GM23338 (cell line): ENCODE measurements around the gene KIFC3. TPM values are rescaled to one million over a fixed set of nuclear protein-coding genes. Genes with fewer than 3 reads are reported as not detected.
A peak's percentile ranks its signal among the peaks of the same experiment; 100 is the strongest.

Experiments
- ATAC-seq: fragments of 200-7000 bp; cut with Tn5 transposase; 3 replicates; pipeline ENCODE4 v1.9.1; 2020
- DNase-seq: peaks from one replicate; pipeline ENCODE4 v3.0.0-alpha.2; 2015; ENCODE audit warnings: low spot score
- H2AFZ ChIP-seq: fragments of 200-600 bp; sonication (generic); 2 replicates; pipeline ENCODE4 v1.8.0; 2016; ENCODE audit warnings: antibody characterized with exemption, mild to moderate bottlenecking, moderate library complexity
- H3F3A ChIP-seq: fragments of 200-600 bp; sonication (generic); replicated peaks from 2 replicates; pipeline ENCODE4 v1.8.0; 2017; ENCODE audit warnings: antibody characterized with exemption, mixed run types, low read depth
- H3K27ac ChIP-seq: fragments of 200-600 bp; sonication (generic); 2 replicates; pipeline ENCODE4 v1.6.1; 2016; ENCODE audit warnings: low read depth
- H3K27me3 ChIP-seq: fragments of 200-600 bp; sonication (generic); 2 replicates; pipeline ENCODE4 v1.8.0; 2016; ENCODE audit warnings: mild to moderate bottlenecking, mixed run types, moderate library complexity; ENCODE audit not compliant: insufficient read depth
- H3K36me3 ChIP-seq: fragments of 200-600 bp; sonication (generic); 2 replicates; pipeline ENCODE4 v1.8.0; 2016; ENCODE audit warnings: mild to moderate bottlenecking; ENCODE audit not compliant: insufficient read depth
- H3K4me1 ChIP-seq: fragments of 200-600 bp; sonication (generic); 2 replicates; pipeline ENCODE4 v1.8.0; 2016; ENCODE audit warnings: mild to moderate bottlenecking, moderate library complexity; ENCODE audit not compliant: insufficient read depth
- H3K4me2 ChIP-seq: fragments of 200-600 bp; sonication (generic); 2 replicates; pipeline ENCODE4 v1.7.1; 2017; ENCODE audit warnings: mixed run types
- H3K4me3 ChIP-seq: fragments of 200-600 bp; sonication (generic); 2 replicates; pipeline ENCODE4 v1.6.1; 2016; ENCODE audit warnings: mixed run types
- H3K79me2 ChIP-seq: fragments of 200-600 bp; sonication (generic); replicated peaks from 2 replicates; pipeline ENCODE4 v1.8.0; 2017; ENCODE audit warnings: mild to moderate bottlenecking; ENCODE audit not compliant: insufficient read depth
- H3K9me2 ChIP-seq: fragments of 200-600 bp; sonication (generic); 2 replicates; pipeline ENCODE4 v1.8.0; 2017; ENCODE audit not compliant: insufficient read depth
- H4K20me1 ChIP-seq: fragments of 200-600 bp; sonication (generic); replicated peaks from 2 replicates; pipeline ENCODE4 v1.8.0; 2017; ENCODE audit warnings: mild to moderate bottlenecking; ENCODE audit not compliant: insufficient read depth
- H3K27ac Mint-ChIP-seq: 2 replicates; pipeline ENCODE4 v1.8.0; 2020; ENCODE audit warnings: inconsistent platforms, mild to moderate bottlenecking, moderate library complexity, mixed read lengths
- H3K27me3 Mint-ChIP-seq: 3 replicates; pipeline ENCODE4 v1.8.0; 2022; ENCODE audit warnings: low read depth, mild to moderate bottlenecking, moderate library complexity, mixed read lengths, inconsistent platforms; ENCODE audit not compliant: insufficient read depth, poor library complexity
- H3K36me3 Mint-ChIP-seq: 3 replicates; pipeline ENCODE4 v1.8.0; 2021; ENCODE audit warnings: low read depth, mild to moderate bottlenecking, inconsistent platforms, moderate library complexity, mixed read lengths
- H3K4me1 Mint-ChIP-seq: 3 replicates; pipeline ENCODE4 v1.8.0; 2020; ENCODE audit warnings: mild to moderate bottlenecking, inconsistent platforms, mixed read lengths
- H3K4me3 Mint-ChIP-seq: 3 replicates; pipeline ENCODE4 v1.8.0; 2021; ENCODE audit warnings: moderate library complexity, mild to moderate bottlenecking, inconsistent platforms, mixed read lengths
- H3K9me3 Mint-ChIP-seq: 3 replicates; pipeline ENCODE4 v1.8.0; 2020; ENCODE audit warnings: moderate library complexity, mild to moderate bottlenecking, inconsistent platforms, mixed read lengths
- CREB1 ChIP-seq: fragments of 250-450 bp; sonication (Bioruptor Pico); IDR thresholded peaks from 2 replicates; pipeline ENCODE4 v1.5.0; 2020; ENCODE audit warnings: low read depth, mild to moderate bottlenecking, moderate library complexity
- EZH2 ChIP-seq: fragments of 200-600 bp; sonication (generic); IDR thresholded peaks from one replicate; pipeline ENCODE4 v1.8.0; 2017; ENCODE audit warnings: antibody characterized with exemption, mild to moderate bottlenecking, low read depth; ENCODE audit not compliant: unreplicated experiment
- JUNB ChIP-seq: IDR thresholded peaks from one replicate; pipeline ENCODE4 v1.6.1; 2016; ENCODE audit warnings: antibody characterized with exemption; ENCODE audit not compliant: unreplicated experiment
- NANOG ChIP-seq: IDR thresholded peaks from 2 replicates; pipeline ENCODE4 v1.6.1; 2016; ENCODE audit warnings: antibody characterized with exemption, borderline replicate concordance
- polyA plus RNA-seq: library from polyadenylated mRNA; unstranded; fragments of >200 nt; fragmentation: Nextera tagmentation; extraction: Ambion mirVana; gene quantifications from 2 replicates; pipeline ENCODE4 v1.2.1, GENCODE V29; 2016
- total RNA-seq: library from RNA; depleted of rRNA; stranded (reverse); fragments of >200 nt; shearing (Covaris generic); gene quantifications from 2 replicates; pipeline ENCODE4 v1.2.3, GENCODE V29; 2014
- TF ChIP-seq, protein P1 (sequence below): fragments of 250-450 bp; sonication (Bioruptor Pico); IDR thresholded peaks from 2 replicates; pipeline ENCODE4 v1.5.0; 2020; ENCODE audit warnings: mild to moderate bottlenecking, moderate library complexity
- TF ChIP-seq, protein P2 (sequence below): IDR thresholded peaks from 2 replicates; pipeline ENCODE4 v1.6.1; 2016; ENCODE audit warnings: antibody characterized with exemption

KIFC3 gene
- total and polyA plus RNA-seq, 2 experiments from 2014 or later: 4.4 to 12.5 TPM

DNA sequence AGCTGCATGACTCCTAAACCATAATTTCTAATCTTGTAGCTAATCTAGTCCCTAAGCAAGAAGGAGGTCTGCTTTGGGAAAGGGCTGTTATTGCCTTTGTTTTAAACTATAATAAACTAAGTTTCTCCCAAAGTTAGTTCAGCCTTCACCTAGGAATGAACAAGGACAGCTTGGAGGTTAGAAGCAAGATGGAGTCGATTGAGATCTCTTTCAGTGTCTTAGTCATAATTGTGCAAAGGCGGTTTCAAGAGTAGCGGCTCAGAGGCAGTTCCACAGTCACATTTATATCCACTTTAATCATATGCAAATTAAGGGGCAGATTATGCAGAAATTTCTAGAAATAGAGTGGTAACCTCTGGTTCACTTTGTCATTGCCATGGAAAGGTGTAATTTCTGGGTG, 90.3 kb downstream of the KIFC3 start (continued):
- TF ChIP-seq, protein P1, sequence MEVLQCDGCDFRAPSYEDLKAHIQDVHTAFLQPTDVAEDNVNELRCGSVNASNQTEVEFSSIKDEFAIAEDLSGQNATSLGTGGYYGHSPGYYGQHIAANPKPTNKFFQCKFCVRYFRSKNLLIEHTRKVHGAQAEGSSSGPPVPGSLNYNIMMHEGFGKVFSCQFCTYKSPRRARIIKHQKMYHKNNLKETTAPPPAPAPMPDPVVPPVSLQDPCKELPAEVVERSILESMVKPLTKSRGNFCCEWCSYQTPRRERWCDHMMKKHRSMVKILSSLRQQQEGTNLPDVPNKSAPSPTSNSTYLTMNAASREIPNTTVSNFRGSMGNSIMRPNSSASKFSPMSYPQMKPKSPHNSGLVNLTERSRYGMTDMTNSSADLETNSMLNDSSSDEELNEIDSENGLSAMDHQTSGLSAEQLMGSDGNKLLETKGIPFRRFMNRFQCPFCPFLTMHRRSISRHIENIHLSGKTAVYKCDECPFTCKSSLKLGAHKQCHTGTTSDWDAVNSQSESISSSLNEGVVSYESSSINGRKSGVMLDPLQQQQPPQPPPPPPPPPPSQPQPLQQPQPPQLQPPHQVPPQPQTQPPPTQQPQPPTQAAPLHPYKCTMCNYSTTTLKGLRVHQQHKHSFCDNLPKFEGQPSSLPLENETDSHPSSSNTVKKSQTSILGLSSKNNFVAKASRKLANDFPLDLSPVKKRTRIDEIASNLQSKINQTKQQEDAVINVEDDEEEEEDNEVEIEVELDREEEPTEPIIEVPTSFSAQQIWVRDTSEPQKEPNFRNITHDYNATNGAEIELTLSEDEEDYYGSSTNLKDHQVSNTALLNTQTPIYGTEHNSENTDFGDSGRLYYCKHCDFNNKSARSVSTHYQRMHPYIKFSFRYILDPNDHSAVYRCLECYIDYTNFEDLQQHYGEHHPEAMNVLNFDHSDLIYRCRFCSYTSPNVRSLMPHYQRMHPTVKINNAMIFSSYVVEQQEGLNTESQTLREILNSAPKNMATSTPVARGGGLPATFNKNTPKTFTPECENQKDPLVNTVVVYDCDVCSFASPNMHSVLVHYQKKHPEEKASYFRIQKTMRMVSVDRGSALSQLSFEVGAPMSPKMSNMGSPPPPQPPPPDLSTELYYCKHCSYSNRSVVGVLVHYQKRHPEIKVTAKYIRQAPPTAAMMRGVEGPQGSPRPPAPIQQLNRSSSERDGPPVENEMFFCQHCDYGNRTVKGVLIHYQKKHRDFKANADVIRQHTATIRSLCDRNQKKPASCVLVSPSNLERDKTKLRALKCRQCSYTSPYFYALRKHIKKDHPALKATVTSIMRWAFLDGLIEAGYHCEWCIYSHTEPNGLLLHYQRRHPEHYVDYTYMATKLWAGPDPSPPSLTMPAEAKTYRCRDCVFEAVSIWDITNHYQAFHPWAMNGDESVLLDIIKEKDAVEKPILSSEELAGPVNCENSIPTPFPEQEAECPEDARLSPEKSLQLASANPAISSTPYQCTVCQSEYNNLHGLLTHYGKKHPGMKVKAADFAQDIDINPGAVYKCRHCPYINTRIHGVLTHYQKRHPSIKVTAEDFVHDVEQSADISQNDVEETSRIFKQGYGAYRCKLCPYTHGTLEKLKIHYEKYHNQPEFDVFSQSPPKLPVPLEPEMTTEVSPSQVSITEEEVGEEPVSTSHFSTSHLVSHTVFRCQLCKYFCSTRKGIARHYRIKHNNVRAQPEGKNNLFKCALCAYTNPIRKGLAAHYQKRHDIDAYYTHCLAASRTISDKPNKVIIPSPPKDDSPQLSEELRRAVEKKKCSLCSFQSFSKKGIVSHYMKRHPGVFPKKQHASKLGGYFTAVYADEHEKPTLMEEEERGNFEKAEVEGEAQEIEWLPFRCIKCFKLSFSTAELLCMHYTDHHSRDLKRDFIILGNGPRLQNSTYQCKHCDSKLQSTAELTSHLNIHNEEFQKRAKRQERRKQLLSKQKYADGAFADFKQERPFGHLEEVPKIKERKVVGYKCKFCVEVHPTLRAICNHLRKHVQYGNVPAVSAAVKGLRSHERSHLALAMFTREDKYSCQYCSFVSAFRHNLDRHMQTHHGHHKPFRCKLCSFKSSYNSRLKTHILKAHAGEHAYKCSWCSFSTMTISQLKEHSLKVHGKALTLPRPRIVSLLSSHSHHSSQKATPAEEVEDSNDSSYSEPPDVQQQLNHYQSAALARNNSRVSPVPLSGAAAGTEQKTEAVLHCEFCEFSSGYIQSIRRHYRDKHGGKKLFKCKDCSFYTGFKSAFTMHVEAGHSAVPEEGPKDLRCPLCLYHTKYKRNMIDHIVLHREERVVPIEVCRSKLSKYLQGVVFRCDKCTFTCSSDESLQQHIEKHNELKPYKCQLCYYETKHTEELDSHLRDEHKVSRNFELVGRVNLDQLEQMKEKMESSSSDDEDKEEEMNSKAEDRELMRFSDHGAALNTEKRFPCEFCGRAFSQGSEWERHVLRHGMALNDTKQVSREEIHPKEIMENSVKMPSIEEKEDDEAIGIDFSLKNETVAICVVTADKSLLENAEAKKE: no peak
- TF ChIP-seq CREB1 (CRISPR knock-in tag): no peak
- TF ChIP-seq, protein P2, sequence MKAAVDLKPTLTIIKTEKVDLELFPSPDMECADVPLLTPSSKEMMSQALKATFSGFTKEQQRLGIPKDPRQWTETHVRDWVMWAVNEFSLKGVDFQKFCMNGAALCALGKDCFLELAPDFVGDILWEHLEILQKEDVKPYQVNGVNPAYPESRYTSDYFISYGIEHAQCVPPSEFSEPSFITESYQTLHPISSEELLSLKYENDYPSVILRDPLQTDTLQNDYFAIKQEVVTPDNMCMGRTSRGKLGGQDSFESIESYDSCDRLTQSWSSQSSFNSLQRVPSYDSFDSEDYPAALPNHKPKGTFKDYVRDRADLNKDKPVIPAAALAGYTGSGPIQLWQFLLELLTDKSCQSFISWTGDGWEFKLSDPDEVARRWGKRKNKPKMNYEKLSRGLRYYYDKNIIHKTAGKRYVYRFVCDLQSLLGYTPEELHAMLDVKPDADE: no peak

DNA sequence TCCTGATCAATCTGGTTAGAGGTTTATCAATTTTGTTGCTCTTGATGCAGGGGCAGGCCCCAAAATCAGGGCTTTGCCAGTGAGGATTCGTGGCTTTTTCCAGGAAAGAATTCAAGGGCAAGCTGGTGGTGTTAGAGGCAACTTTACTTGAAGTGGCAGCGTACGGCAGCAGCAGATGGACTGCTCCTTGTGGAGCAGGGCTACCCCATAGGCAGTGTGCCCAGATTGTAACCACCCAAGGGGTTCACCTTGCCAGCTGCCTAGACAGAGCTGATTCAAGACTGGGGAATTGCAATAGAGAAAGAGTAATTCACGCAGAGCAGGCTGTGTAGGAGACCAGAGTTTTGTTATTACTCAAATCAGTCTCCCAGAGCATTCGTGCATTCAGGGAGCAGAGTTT, 90.9 kb downstream of the KIFC3 start:
- Histone ChIP-seq H3K27me3 (no peaks in the 10 kb centered on the region), H3F3A (no peaks in the 10 kb centered on the region), H2AFZ (peak overlapping the region; percentile 81; the same call in 1 of the 2 replicates), H3K4me2 (no peak overlapping the region), H4K20me1 (no peaks in the 10 kb centered on the region), H3K36me3 (no peaks in the 10 kb centered on the region), H3K4me1 (no peaks in the 10 kb centered on the region), H3K79me2 (no peaks in the 10 kb centered on the region), H3K27ac (no peak overlapping the region), H3K4me3 (no peak overlapping the region), H3K9me2 (no peaks in the 10 kb centered on the region)
- ATAC-seq (no peak), DNase-seq (no peak)
- no peaks in the 10 kb centered on the region for H3K36me3 Mint-ChIP-seq
- H3K27ac Mint-ChIP-seq: no peak overlapping the region
- H3K27me3 Mint-ChIP-seq: peaks cover 9% of the 10 kb centered on the region
- TF ChIP-seq JUNB (no peak), EZH2 (no peak), NANOG (no peak)
- no peak overlapping the region for H3K4me3 Mint-ChIP-seq
- H3K4me1 Mint-ChIP-seq: no peaks in the 10 kb centered on the region
- peaks cover 3% of the 10 kb centered on the region; the same call in 2 of the 3 replicates for H3K9me3 Mint-ChIP-seq
